ENCODE results near the gene MCC.
A peak's percentile ranks its signal among the peaks of the same experiment; 100 is the strongest.

MCC gene

GRCh38 chr5:112995764-112996618 is 492.3 kb downstream of the MCC start:
- peak; percentile 90 for TF ChIP-seq CTCF (IDR thresholded peaks at IDR 0.05)

GRCh38 chr5:112986224-112986623 is 502.0 kb downstream of the MCC start:
- TF ChIP-seq CTCF (IDR thresholded peaks at IDR 0.05), result no peak

GRCh38 chr5:112983363-112983762 is 504.9 kb downstream of the MCC start:
- TF ChIP-seq CTCF (IDR thresholded peaks at IDR 0.05), result no peak

- no peak for TF ChIP-seq CTCF (IDR thresholded peaks at IDR 0.05)
Observed at GRCh38 chr5:112979723-112980122, 508.5 kb downstream of the MCC start.

- no peak for TF ChIP-seq CTCF (IDR thresholded peaks at IDR 0.05)
Observed at GRCh38 chr5:112978836-112979235, 509.4 kb downstream of the MCC start.

- TF ChIP-seq CTCF (IDR thresholded peaks at IDR 0.05), result no peak
Observed at GRCh38 chr5:112977440-112977861, 510.8 kb downstream of the MCC start.

GRCh38 chr5:112976432-112977309 is 511.6 kb downstream of the MCC start, which contains the start of gene DCP2:
Gene DCP2 (plus strand): TSS chr5:112976798. CDS start chr5:112976934, 136 bp downstream.
- no peak for TF ChIP-seq CTCF (IDR thresholded peaks at IDR 0.05)
